Endometrium (tissue), 2 donors: ENCODE data around the gene SH3GL1.
A peak's percentile ranks its signal among the peaks of the same experiment; 100 is the strongest.

Experiments used
- FAIRE-seq: peaks from 2 replicates; lab custom pipeline; 2012; peaks lifted over from hg19 to GRCh38; lab: Jason Lieb, UNC
- donor health status: control.
- donor health status: control.

SH3GL1 gene

GRCh38 chr19:4431808-4432674, 31.7 kb upstream of the SH3GL1 start:
- FAIRE-seq: no peak

- FAIRE-seq: no peak
These were observed 30.9 kb upstream of the SH3GL1 start for GRCh38 chr19:4431296-4431695.

- no peak for FAIRE-seq
These were observed 30.4 kb upstream of the SH3GL1 start for GRCh38 chr19:4430760-4431159.

GRCh38 chr19:4429771-4430171, 29.4 kb upstream of the SH3GL1 start:
- FAIRE-seq: no peak

- FAIRE-seq: no peak
These were observed 28.9 kb upstream of the SH3GL1 start for GRCh38 chr19:4429256-4429655.

GRCh38 chr19:4428326-4428975, 28.1 kb upstream of the SH3GL1 start:
- no peak for FAIRE-seq

- FAIRE-seq: no peak
These were observed 25.2 kb upstream of the SH3GL1 start for GRCh38 chr19:4425537-4425936.

- FAIRE-seq: no peak
These were observed 23.2 kb upstream of the SH3GL1 start for GRCh38 chr19:4423416-4424126.

GRCh38 chr19:4416268-4416667, 15.9 kb upstream of the SH3GL1 start:
- FAIRE-seq: no peak

GRCh38 chr19:4415352-4415751, 15.0 kb upstream of the SH3GL1 start:
- FAIRE-seq: no peak

GRCh38 chr19:4414800-4415321, 14.5 kb upstream of the SH3GL1 start:
- FAIRE-seq: no peak

- FAIRE-seq: no peak
These were observed 13.9 kb upstream of the SH3GL1 start for GRCh38 chr19:4414144-4414799.

- FAIRE-seq: no peak
These were observed 13.2 kb upstream of the SH3GL1 start for GRCh38 chr19:4413588-4413987.

GRCh38 chr19:4409123-4409933, 9.0 kb upstream of the SH3GL1 start:
- no peak for FAIRE-seq

- FAIRE-seq: no peak
These were observed 6.3 kb upstream of the SH3GL1 start for GRCh38 chr19:4406626-4407025.

GRCh38 chr19:4405977-4406376, 5.6 kb upstream of the SH3GL1 start:
- no peak for FAIRE-seq

GRCh38 chr19:4403005-4403761, 2.8 kb upstream of the SH3GL1 start:
- FAIRE-seq: no peak

- FAIRE-seq: peak; percentile 98
These were observed 2.0 kb upstream of the SH3GL1 start, which contains the start of gene CHAF1A for GRCh38 chr19:4402171-4403004. Gene CHAF1A, plus strand, starts transcription at chr19:4402640. Its CDS starts 123 bp downstream, at chr19:4402763.

- FAIRE-seq: no peak
These were observed 1.4 kb upstream of the SH3GL1 start for GRCh38 chr19:4401769-4402170.

- no peak for FAIRE-seq
These were observed 574 bp downstream of the SH3GL1 start for GRCh38 chr19:4399812-4400134.
